Spleen (tissue), 7 donors: ENCODE data around the gene ZNF146.

Source experiments
- POLR2A ChIP-seq, 3 donors: fragments of 450-650 bp; IDR thresholded peaks; one replicate each; pipeline ENCODE4 v1.5.1; 2017; ENCODE audit warnings: antibody characterized with exemption in 3 of 3, mild to moderate bottlenecking in 1 of 3
- POLR2AphosphoS5 ChIP-seq, 3 donors: sonication (generic); formaldehyde crosslinking; IDR thresholded peaks; one replicate each; pipeline ENCODE4 v1.5.1; 2017; ENCODE audit warnings: antibody characterized with exemption in 3 of 3
- TF ChIP-seq, protein P1 (sequence below), 11 experiments: fragments of 200-600 bp in 7 of 11; fragments of 450-650 bp in 4 of 11; sonication (generic) in 4 of 11; IDR thresholded peaks in 8 of 11; conservative IDR thresholded peaks in 3 of 11; 1 replicate in 7 of 11; 2 replicates in 4 of 11; pipeline versions ENCODE4 v1.4.0 to v1.8.0; 2016 to 2021; ENCODE audit warnings: antibody characterized with exemption in 11 of 11, inconsistent platforms in 4 of 11, mild to moderate bottlenecking in 1 of 11
- donor health status: DM: no; HTN: no; CAD: no; lungs with moderate emphysema.
- donor health status: DM: no; HTN: no; CAD: no.
- donor health status: DM: no; HTN: no; CAD: no.

DNA sequence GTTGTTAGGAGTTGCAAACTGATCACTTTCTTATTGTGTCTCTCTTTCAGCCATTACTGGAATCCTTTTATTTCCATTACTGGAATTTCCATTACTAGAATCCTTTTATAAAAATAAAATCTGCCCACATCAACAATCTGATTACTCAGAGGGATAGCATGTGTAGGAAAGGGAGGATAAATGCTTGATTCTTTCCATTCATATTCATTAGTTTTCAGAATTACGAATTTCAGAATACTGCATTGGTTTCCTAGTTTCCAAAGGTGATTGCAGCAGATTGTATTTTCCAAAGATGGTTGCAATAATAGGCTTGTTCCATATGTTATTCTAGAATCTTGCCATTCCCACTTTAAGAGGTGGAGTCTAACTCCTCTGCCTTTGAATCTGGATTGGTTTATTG is 37.1 kb downstream of the ZNF146 start:
- TF ChIP-seq, protein P1, sequence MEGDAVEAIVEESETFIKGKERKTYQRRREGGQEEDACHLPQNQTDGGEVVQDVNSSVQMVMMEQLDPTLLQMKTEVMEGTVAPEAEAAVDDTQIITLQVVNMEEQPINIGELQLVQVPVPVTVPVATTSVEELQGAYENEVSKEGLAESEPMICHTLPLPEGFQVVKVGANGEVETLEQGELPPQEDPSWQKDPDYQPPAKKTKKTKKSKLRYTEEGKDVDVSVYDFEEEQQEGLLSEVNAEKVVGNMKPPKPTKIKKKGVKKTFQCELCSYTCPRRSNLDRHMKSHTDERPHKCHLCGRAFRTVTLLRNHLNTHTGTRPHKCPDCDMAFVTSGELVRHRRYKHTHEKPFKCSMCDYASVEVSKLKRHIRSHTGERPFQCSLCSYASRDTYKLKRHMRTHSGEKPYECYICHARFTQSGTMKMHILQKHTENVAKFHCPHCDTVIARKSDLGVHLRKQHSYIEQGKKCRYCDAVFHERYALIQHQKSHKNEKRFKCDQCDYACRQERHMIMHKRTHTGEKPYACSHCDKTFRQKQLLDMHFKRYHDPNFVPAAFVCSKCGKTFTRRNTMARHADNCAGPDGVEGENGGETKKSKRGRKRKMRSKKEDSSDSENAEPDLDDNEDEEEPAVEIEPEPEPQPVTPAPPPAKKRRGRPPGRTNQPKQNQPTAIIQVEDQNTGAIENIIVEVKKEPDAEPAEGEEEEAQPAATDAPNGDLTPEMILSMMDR (IDR thresholded peaks at IDR 0.05 in 8 of 11, conservative IDR thresholded peaks at IDR 0.05 in 3 of 11) = no peak
- TF ChIP-seq POLR2AphosphoS5 (IDR thresholded peaks at IDR 0.05) = no peak
- TF ChIP-seq POLR2A (IDR thresholded peaks at IDR 0.05) = no peak
